ENCODE results near the gene KLHL6. TPM values are rescaled to one million over a fixed set of nuclear protein-coding genes. Genes with fewer than 3 reads are reported as not detected.

The KLHL6 gene
- total and polyA plus RNA-seq, 2 of the 8 experiments (the other 6 are each of a cell fraction or from before 2014, with no cell fraction given), result 0.05 TPM; not detected in 1

GRCh38 chr3:183477801-183478456 lies 77.6 kb downstream of the KLHL6 start:
- H3K56ac ChIP-seq (replicated peaks; ENCODE audit: insufficient read length, low read depth, low read length), result no peak overlapping the region
- no peak overlapping the region for H2BK15ac ChIP-seq (ENCODE audit: low read length)
- H3K9ac ChIP-seq (replicated peaks in 1 of 4; ENCODE audit: extremely low read depth in 1 of 4, low read depth in 3 of 4, low read length in 3 of 4), result no peak overlapping the region
- ChIA-PET POLR2A (ENCODE audit: partially characterized antibody) (no interaction called here), CTCF (ENCODE audit: partially characterized antibody) (interaction anchor here (0.9 to 3.4 kb wide), 11 partner anchors 9 to 289 kb away, joined by 3 to 46 read pairs (median 4); no protein-coding TSS in a partner anchor)
- no peaks in the 10 kb centered on the region for H3K79me1 ChIP-seq (ENCODE audit: low read depth, low read length)
- no peaks in the 10 kb centered on the region for H4K20me1 ChIP-seq (replicated peaks in 1 of 2; ENCODE audit: control insufficient read depth in 1 of 2, insufficient read depth in 2 of 2, low read length in 2 of 2)
- no peak overlapping the region for H2AK5ac ChIP-seq (ENCODE audit: low read depth, low read length)
- H3K18ac ChIP-seq (ENCODE audit: extremely low read depth, low read length), result no peak overlapping the region
- no peak for DNase-seq (ENCODE audit: low read depth in 1 of 2, low spot score in 2 of 2)
- H2BK120ac ChIP-seq (replicated peaks; ENCODE audit: low read depth, low read length), result no peak overlapping the region
- no peak overlapping the region for H3K4ac ChIP-seq (replicated peaks; ENCODE audit: insufficient read length, low read depth, low read length)
- no peaks in the 10 kb centered on the region for H3K36me3 ChIP-seq (ENCODE audit: control insufficient read depth in 2 of 4, insufficient read depth in 4 of 4, low read length in 3 of 4)
- no peak overlapping the region for H3K14ac ChIP-seq (ENCODE audit: insufficient read length)
- no peak overlapping the region for H4K5ac ChIP-seq (ENCODE audit: insufficient read length, low read depth, low read length)
- H3K23me2 ChIP-seq (ENCODE audit: low read depth, low read length), result no peaks in the 10 kb centered on the region
- H3K4me1 ChIP-seq (replicated peaks in 1 of 4; ENCODE audit: control insufficient read depth in 3 of 4, insufficient read depth in 4 of 4, low read length in 3 of 4), result peaks cover 0 to 3% (median under 1%) of the 10 kb centered on the region in 4 experiments; a peak in 1 of 7 replicates
- no peak overlapping the region for H3K23ac ChIP-seq (ENCODE audit: insufficient read length)
- no peak overlapping the region for H2BK12ac ChIP-seq (ENCODE audit: low read depth, low read length)
- no peak overlapping the region for H2BK5ac ChIP-seq (ENCODE audit: low read depth, low read length)
- TF ChIP-seq CBX5 (IDR thresholded peaks at IDR 0.05; ENCODE audit: low read depth, low read length) (no peak), SIX5 (IDR thresholded peaks at IDR 0.05; ENCODE audit: low read depth, low read length) (no peak), RBBP5 (IDR thresholded peaks at IDR 0.05; ENCODE audit: borderline replicate concordance, low read depth, low read length) (no peak), KDM1A (IDR thresholded peaks at IDR 0.05; ENCODE audit: borderline replicate concordance, low read length) (no peak), RAD21 (IDR thresholded peaks at IDR 0.05 in 1 of 2, conservative IDR thresholded peaks at IDR 0.05 in 1 of 2; ENCODE audit: low read depth in 2 of 2, low read length in 2 of 2) (no peak)
- TF ChIP-seq, protein P1, sequence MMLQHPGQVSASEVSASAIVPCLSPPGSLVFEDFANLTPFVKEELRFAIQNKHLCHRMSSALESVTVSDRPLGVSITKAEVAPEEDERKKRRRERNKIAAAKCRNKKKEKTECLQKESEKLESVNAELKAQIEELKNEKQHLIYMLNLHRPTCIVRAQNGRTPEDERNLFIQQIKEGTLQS (IDR thresholded peaks at IDR 0.05; ENCODE audit: insufficient read depth, low read depth, low read length), result no peak
- H4K91ac ChIP-seq (replicated peaks; ENCODE audit: insufficient read length, low read length), result no peak overlapping the region
- H3K4me2 ChIP-seq (ENCODE audit: insufficient read depth in 1 of 2, low read depth in 2 of 2, low read length in 2 of 2), result no peak overlapping the region
- no peaks in the 10 kb centered on the region for H3K79me2 ChIP-seq (ENCODE audit: control insufficient read depth in 1 of 2, insufficient read depth in 2 of 2, low read length in 2 of 2)
- no peaks in the 10 kb centered on the region for H3K27me3 ChIP-seq (replicated peaks in 1 of 4; ENCODE audit: control insufficient read depth in 3 of 4, extremely low read depth in 1 of 4, insufficient read depth in 3 of 4, low read length in 3 of 4)
- no peak for FAIRE-seq
- no peak overlapping the region for H3K27ac ChIP-seq (ENCODE audit: low read depth, low read length)
- WGBS, 2 experiments (ENCODE audit: extremely low coverage in 1 of 2, insufficient coverage in 1 of 2, insufficient read length in 1 of 2, insufficient replicate concordance in 2 of 2, low coverage in 1 of 2, low lambda C conversion rate in 2 of 2, missing lambda C conversion rate in 1 of 2), result 90% methylated on average over 8 of the region's 8 CpGs; no CpG with 5 or more reads in 1 of the 2 experiments
- no peak overlapping the region for H2AFZ ChIP-seq (ENCODE audit: low read length)
- H2BK20ac ChIP-seq (ENCODE audit: low read length), result no peak overlapping the region
- no peaks in the 10 kb centered on the region; a peak in 1 of 4 replicates for H3K9me3 ChIP-seq (ENCODE audit: insufficient read depth in 2 of 2, low read depth in 1 of 2, low read length in 1 of 2)
- H4K8ac ChIP-seq (ENCODE audit: extremely low read depth, insufficient read depth, low read length), result no peak overlapping the region
- no peak overlapping the region for H3K4me3 ChIP-seq (ENCODE audit: extremely low read depth in 1 of 4, insufficient read depth in 2 of 4, low read depth in 3 of 4, low read length in 4 of 4)
